Activated CD4-positive, alpha-beta T cell treated with anti-CD3 and anti-CD28 coated beads, Interleukin-2, amount 50 U/mL, for 1 hour (primary cell): ENCODE results near the gene TAF13.
A peak's percentile ranks its signal among the peaks of the same experiment; 100 is the strongest.
"Not testable (repeated sequence)": the region's sequence is repeated elsewhere in the genome, so short reads cannot be mapped to it uniquely, and the experiment has no call there.

ENCODE experiments used
- DNase-seq: peaks from one replicate; pipeline ENCODE4 v3.0.0-alpha.2; 2020

Gene TAF13

DNA sequence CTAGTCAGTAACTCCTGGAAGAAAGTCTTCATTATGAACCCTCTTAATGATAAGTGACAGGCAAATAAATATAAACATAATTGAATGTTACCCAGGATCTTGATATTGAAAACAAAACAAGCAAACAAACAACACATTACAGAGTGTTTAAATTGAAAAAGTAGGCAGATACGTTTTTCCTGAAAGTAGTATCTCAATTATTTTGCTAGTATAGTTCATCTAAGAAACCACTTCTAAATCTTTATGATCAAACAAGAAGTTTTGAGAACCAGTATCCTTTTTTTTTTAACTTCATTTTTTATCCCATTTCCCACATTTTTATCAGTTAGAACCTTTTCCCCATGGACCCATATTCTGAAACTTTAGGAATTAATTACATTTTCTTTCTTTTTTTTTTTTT is 30.2 kb downstream of the TAF13 start:
- DNase-seq, result no peak

DNA sequence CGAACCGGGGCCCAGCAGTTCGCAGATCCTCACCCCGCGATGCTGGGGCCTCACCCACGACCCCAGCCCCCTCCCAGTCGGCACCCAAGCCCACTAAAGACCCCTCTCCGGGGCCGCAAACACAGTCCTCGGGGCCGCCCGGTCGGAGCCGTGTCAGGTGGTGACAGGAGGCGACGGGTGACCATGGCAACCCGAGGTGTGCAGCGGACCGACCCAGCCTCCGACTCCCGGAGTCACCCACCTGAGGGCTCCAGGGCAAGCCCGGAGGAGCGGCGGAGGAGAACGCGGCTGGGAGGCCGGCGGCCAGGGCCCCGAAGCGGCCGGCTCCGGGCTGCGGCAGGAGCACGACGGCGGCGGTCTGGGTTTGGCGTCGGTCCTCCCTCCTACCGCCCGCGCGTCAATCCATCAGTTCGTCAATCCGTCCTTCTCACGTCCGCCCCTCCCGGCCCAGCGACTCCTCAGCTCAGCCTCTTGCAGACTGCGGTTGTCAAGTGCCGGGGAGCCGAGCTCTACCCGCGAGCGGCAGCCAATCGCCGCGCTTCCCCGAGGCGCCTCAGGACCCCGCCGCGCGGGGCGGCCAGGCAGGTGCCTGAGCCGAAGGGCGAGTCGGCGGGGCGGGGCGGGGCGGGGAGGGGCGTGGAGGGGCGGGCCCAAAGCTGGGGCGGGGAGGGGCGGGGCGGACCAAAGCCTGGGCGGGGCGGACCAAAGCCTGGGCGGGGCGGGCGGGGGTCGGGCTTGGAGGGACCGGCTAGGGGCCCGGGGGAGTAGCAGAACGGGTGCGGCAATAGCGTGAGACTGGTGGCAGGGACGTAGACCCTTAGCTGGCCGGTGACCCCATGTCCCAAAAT is 34.0 kb downstream of the TAF13 start, which contains the start of gene WDR47:
Gene WDR47 (minus strand): TSS at position 482 of the 848 bp plus-strand sequence. CDS start 18,590 bp downstream, outside the sequence.
- DNase-seq, result peak; percentile 96

GRCh38 chr1:109040989-109041620 is 34.7 kb downstream of the TAF13 start:
- DNase-seq, result peak; percentile 18

DNA sequence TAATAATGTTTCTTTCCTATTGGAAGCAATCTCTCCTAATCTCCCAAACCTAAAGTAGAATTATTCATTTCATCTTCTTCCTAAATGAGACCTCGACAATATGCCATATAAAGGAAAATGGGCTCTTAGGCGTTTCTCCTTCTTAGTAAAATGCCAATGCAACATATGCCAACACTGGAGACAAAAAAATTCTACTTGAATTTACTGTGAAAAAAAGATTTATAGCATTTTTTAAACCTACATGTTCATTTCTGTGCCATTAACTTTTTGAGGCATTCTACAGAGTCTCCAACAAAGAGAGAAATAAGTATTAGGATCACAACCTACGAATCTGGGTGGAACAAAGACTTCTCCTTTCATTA is 35.2 kb downstream of the TAF13 start:
- no peak for DNase-seq

GRCh38 chr1:109034382-109034781 is 41.4 kb downstream of the TAF13 start:
- DNase-seq, result no peak

DNA sequence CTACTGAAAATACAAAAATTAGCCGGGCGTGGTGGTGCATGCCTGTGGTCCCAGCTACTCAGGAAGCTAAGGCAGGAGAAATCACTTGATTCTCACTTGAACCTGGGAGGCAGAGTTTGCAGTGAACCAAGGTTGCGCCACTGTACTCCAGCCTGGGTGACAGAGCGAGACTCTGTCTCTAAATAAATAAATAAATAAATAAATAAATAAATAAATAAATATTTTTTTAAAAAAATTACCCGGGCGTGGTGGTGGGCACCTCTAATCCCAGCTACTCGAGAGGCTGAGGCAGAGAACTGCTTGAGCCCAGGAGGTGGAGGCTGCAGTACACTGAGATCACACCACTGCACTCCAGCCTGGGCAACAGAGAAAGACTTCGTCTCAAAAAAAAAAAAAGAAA is 46.3 kb downstream of the TAF13 start:
- DNase-seq, result not testable (repeated sequence)

DNA sequence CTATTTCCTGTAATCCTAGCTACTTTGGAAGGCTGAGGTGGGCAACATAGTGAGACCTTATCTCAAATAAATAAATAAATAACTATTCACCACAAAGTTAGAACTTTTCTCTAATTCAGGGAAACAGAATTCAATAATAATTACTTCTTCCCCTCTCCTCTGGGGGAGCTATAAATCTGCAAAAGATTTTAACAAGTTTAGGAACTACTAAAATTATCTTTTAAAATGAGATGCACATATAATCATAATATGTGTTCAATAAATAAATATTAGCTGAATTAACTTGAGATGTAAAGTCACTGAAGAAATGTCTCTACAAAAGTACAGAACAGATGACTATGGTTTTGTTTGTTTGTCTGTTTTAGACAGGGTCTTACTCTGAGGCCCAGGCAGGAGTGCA is 48.0 kb downstream of the TAF13 start:
- DNase-seq, result no peak

DNA sequence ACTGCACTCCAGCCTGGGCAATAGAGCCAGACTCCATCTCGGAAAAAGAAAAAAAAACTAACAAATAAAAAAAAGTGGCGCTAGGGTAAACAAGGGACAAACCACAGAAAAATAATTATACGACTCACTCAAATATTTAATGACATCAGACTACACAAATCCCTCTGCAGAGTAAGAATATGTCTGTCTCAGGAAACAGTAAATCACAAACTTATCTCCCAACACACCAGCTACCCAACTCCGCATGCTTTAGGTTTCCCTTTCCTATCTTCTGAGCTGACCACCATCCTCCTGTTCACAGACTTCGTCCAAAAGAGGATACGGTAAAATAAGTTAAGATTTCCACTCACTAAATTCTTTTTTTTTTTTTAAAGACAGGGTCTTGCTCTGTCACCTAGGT is 50.1 kb downstream of the TAF13 start:
- DNase-seq, result no peak

GRCh38 chr1:109024646-109025045 is 51.2 kb downstream of the TAF13 start:
- no peak for DNase-seq

DNA sequence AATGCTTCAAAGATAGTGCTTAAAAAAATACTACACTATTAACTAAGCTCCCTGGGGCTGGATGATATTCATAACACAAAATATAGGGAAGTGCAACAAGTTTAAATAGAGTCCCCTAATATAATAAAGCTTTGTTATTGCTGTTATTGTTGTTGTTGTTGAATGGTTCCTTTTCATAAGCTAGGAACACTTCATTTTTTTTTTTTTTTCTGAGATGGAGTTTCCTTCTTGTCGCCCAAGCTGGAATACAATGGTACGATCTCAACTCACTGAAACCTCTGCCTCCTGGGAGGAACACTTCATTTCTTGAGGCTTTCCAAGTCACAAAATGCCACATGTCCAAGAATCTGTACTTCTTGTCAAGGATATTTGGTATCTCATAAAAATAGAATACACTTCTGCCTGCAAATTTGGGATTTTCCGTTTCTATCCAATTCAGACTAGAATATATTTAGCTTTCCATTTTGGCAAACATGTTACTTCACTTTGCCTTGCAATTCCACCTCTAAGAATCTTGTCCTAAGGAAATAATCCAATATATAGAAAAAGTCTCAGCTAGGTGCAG is 55.0 kb downstream of the TAF13 start:
- no peak for DNase-seq

DNA sequence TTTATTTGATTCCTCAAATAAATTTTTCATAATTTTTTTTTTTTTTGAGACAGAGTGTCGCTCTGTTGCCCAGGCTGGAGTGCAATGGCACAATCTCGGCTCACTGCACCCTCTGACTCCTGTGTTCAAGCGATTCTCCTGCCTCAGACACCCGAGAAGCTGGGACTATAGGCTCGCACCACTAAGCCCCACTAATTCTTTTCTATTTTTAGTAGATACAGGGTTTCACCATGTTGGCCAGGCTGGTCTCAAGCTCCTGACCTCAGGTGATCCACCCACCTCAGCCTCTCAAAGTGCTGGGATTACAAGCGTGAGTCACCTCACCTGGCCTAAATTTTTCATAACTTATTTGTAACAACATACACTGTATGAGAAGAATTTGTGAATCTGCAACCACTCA is 58.1 kb downstream of the TAF13 start:
- DNase-seq, result not testable (repeated sequence)

DNA sequence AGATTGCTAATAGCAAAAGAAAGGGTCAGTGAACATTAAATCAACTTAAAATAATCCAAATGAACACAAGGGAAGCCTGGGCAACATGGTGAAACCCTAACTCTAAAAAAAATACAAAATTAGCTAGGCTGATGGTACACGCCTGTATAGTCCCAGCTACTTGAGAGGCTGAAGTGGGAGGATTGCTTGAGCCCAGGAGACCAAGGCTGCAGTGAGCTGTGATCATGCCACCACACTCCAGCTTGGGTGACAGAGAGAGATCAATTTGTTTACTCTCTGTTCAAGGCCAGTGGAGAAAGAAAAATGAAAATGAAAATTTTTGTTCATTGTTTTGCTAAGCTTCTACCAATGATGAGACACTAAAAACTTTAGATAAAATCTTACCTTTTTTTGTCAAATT is 58.7 kb downstream of the TAF13 start:
- DNase-seq, result no peak
